Measurements from ENCODE around the gene DLD.

DNA sequence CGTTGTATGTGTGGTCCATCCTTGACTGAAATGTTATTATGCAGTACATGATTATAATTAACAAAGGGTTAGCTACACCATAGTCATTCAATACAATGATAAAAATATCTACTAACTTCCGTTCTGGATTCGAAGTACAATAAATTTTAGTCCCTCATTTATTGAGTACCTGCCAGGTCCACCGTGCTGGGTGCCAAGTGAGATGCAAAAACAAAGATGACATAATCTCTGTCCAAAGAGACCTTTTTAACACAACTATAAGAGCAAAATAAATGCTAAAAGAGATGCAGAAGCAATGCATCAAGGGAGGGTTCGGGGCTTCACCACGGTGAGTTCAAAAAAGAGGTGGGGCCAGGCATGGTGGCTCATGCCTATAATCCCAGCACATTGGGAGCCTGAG lies 78.9 kb downstream of the DLD start:
- TF ChIP-seq EZH2 (IDR thresholded peaks at IDR 0.05; ENCODE audit: low read depth, unreplicated experiment): no peak
- TF ChIP-seq, protein P1, sequence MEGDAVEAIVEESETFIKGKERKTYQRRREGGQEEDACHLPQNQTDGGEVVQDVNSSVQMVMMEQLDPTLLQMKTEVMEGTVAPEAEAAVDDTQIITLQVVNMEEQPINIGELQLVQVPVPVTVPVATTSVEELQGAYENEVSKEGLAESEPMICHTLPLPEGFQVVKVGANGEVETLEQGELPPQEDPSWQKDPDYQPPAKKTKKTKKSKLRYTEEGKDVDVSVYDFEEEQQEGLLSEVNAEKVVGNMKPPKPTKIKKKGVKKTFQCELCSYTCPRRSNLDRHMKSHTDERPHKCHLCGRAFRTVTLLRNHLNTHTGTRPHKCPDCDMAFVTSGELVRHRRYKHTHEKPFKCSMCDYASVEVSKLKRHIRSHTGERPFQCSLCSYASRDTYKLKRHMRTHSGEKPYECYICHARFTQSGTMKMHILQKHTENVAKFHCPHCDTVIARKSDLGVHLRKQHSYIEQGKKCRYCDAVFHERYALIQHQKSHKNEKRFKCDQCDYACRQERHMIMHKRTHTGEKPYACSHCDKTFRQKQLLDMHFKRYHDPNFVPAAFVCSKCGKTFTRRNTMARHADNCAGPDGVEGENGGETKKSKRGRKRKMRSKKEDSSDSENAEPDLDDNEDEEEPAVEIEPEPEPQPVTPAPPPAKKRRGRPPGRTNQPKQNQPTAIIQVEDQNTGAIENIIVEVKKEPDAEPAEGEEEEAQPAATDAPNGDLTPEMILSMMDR (conservative IDR thresholded peaks at IDR 0.05; ENCODE audit: low read depth in 2 of 2): no peak
- TF ChIP-seq, protein P2, sequence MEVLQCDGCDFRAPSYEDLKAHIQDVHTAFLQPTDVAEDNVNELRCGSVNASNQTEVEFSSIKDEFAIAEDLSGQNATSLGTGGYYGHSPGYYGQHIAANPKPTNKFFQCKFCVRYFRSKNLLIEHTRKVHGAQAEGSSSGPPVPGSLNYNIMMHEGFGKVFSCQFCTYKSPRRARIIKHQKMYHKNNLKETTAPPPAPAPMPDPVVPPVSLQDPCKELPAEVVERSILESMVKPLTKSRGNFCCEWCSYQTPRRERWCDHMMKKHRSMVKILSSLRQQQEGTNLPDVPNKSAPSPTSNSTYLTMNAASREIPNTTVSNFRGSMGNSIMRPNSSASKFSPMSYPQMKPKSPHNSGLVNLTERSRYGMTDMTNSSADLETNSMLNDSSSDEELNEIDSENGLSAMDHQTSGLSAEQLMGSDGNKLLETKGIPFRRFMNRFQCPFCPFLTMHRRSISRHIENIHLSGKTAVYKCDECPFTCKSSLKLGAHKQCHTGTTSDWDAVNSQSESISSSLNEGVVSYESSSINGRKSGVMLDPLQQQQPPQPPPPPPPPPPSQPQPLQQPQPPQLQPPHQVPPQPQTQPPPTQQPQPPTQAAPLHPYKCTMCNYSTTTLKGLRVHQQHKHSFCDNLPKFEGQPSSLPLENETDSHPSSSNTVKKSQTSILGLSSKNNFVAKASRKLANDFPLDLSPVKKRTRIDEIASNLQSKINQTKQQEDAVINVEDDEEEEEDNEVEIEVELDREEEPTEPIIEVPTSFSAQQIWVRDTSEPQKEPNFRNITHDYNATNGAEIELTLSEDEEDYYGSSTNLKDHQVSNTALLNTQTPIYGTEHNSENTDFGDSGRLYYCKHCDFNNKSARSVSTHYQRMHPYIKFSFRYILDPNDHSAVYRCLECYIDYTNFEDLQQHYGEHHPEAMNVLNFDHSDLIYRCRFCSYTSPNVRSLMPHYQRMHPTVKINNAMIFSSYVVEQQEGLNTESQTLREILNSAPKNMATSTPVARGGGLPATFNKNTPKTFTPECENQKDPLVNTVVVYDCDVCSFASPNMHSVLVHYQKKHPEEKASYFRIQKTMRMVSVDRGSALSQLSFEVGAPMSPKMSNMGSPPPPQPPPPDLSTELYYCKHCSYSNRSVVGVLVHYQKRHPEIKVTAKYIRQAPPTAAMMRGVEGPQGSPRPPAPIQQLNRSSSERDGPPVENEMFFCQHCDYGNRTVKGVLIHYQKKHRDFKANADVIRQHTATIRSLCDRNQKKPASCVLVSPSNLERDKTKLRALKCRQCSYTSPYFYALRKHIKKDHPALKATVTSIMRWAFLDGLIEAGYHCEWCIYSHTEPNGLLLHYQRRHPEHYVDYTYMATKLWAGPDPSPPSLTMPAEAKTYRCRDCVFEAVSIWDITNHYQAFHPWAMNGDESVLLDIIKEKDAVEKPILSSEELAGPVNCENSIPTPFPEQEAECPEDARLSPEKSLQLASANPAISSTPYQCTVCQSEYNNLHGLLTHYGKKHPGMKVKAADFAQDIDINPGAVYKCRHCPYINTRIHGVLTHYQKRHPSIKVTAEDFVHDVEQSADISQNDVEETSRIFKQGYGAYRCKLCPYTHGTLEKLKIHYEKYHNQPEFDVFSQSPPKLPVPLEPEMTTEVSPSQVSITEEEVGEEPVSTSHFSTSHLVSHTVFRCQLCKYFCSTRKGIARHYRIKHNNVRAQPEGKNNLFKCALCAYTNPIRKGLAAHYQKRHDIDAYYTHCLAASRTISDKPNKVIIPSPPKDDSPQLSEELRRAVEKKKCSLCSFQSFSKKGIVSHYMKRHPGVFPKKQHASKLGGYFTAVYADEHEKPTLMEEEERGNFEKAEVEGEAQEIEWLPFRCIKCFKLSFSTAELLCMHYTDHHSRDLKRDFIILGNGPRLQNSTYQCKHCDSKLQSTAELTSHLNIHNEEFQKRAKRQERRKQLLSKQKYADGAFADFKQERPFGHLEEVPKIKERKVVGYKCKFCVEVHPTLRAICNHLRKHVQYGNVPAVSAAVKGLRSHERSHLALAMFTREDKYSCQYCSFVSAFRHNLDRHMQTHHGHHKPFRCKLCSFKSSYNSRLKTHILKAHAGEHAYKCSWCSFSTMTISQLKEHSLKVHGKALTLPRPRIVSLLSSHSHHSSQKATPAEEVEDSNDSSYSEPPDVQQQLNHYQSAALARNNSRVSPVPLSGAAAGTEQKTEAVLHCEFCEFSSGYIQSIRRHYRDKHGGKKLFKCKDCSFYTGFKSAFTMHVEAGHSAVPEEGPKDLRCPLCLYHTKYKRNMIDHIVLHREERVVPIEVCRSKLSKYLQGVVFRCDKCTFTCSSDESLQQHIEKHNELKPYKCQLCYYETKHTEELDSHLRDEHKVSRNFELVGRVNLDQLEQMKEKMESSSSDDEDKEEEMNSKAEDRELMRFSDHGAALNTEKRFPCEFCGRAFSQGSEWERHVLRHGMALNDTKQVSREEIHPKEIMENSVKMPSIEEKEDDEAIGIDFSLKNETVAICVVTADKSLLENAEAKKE (CRISPR knock-in tag; IDR thresholded peaks at IDR 0.05): no peak
- TF ChIP-seq EZH2phosphoT487 (IDR thresholded peaks at IDR 0.05; ENCODE audit: unreplicated experiment): no peak
- TF ChIP-seq ZNF331 (CRISPR knock-in tag; IDR thresholded peaks at IDR 0.05; ENCODE audit: low read depth): no peak
- TF ChIP-seq REST (IDR thresholded peaks at IDR 0.05; ENCODE audit: unreplicated experiment): no peak
- no peak for TF ChIP-seq STAT1 (IDR thresholded peaks at IDR 0.05; ENCODE audit: unreplicated experiment)
- no peak for TF ChIP-seq POLR2AphosphoS5 (IDR thresholded peaks at IDR 0.05; ENCODE audit: low read depth)
- no peak for TF ChIP-seq ETS1 (IDR thresholded peaks at IDR 0.05)
- TF ChIP-seq CREB1 (CRISPR knock-in tag; IDR thresholded peaks at IDR 0.05; ENCODE audit: low read depth): no peak

Data from GM23338 (cell line).